Left colon (tissue), 2 donors: ENCODE results near the gene TMEM117. TPM values are rescaled to one million over a fixed set of nuclear protein-coding genes. Genes with fewer than 3 reads are reported as not detected.
A peak's percentile ranks its signal among the peaks of the same experiment; 100 is the strongest.

Source experiments
- ATAC-seq: fragments of 200-7000 bp; cut with Tn5 transposase; one replicate; pipeline ENCODE4 v1.9.1; 2020; ENCODE audit warnings: mild to moderate bottlenecking, moderate library complexity
- DNase-seq, 2 donors: peaks; one replicate each; pipeline ENCODE4 v3.0.0-alpha.2; 2020
- intact Hi-C, 2 donors: fragments of 100-400 bp; cut with DNase I in 1 of 2; cut with micrococcal nuclease in 1 of 2; formaldehyde crosslinking; loops; one replicate each; pipeline versions ENCODE4 v1.11.2 to v1.14.0; 2022; cut with DNase I, micrococcal nuclease
- total RNA-seq, 2 donors: library from RNA; stranded (reverse); fragmentation: NEBNext Ultra II Directional; extraction: Animal tissue kit (Norgen Biotek cat#: 25700); gene quantifications; one replicate each; pipeline ENCODE4 v1.2.1, GENCODE V29; 2021
- donor health status: DM: no; HTN: no; CAD: no.
- donor health status: DM: yes; HTN: yes; CAD: no.

Gene TMEM117
- total RNA-seq, 2 donors from 2014 or later, result 10.5 to 11.5 TPM

- intact Hi-C loops, result no loop called here
- ATAC-seq, result no peak
- no peak for DNase-seq
These were observed 82.0 kb downstream of the TMEM117 start for GRCh38 chr12:43917896-43918295.

GRCh38 chr12:43921666-43922337 lies 85.9 kb downstream of the TMEM117 start:
- intact Hi-C loops, result no loop called here
- no peak for DNase-seq
- ATAC-seq, result no peak

GRCh38 chr12:43930032-43930431 lies 94.2 kb downstream of the TMEM117 start:
- ATAC-seq (no peak), DNase-seq (no peak)
- intact Hi-C loops, result no loop called here

- intact Hi-C loops, result no loop called here
- no peak for ATAC-seq
- no peak for DNase-seq
These were observed 95.3 kb downstream of the TMEM117 start for GRCh38 chr12:43931187-43931586.

- ATAC-seq, result no peak
- DNase-seq, result no peak
- intact Hi-C loops, result no loop called here
These were observed 99.7 kb downstream of the TMEM117 start for GRCh38 chr12:43935581-43935980.

GRCh38 chr12:43937947-43938346 lies 102.1 kb downstream of the TMEM117 start:
- no peak for DNase-seq
- intact Hi-C loops, result no loop called here
- ATAC-seq, result no peak

GRCh38 chr12:43942379-43942778 lies 106.5 kb downstream of the TMEM117 start:
- DNase-seq (no peak), ATAC-seq (no peak)
- intact Hi-C loops, result no loop called here

- ATAC-seq, result no peak
- intact Hi-C loops, result no loop called here
- no peak for DNase-seq
These were observed 110.1 kb downstream of the TMEM117 start for GRCh38 chr12:43945983-43946382.

- intact Hi-C loops, result no loop called here
- DNase-seq (no peak), ATAC-seq (no peak)
These were observed 115.4 kb downstream of the TMEM117 start for GRCh38 chr12:43951286-43951685.

- ATAC-seq (peak; percentile 44), DNase-seq (no peak)
- intact Hi-C loops, result no loop called here
These were observed 122.0 kb downstream of the TMEM117 start for GRCh38 chr12:43957732-43958372.

GRCh38 chr12:43964033-43964432 lies 128.2 kb downstream of the TMEM117 start:
- intact Hi-C loops, result no loop called here
- ATAC-seq (no peak), DNase-seq (no peak)

GRCh38 chr12:43964961-43965360 lies 129.1 kb downstream of the TMEM117 start:
- ATAC-seq (no peak), DNase-seq (no peak)
- intact Hi-C loops, result no loop called here

GRCh38 chr12:43965899-43966298 lies 130.0 kb downstream of the TMEM117 start:
- intact Hi-C loops, result no loop called here
- DNase-seq (no peak), ATAC-seq (no peak)

- no peak for ATAC-seq
- intact Hi-C loops, result no loop called here
- DNase-seq, result no peak
These were observed 132.9 kb downstream of the TMEM117 start for GRCh38 chr12:43968736-43969135.

GRCh38 chr12:43969882-43970281 lies 134.0 kb downstream of the TMEM117 start:
- intact Hi-C loops, result no loop called here
- no peak for DNase-seq
- no peak for ATAC-seq

GRCh38 chr12:43973385-43973784 lies 137.5 kb downstream of the TMEM117 start:
- intact Hi-C loops, result no loop called here
- DNase-seq, result no peak
- no peak for ATAC-seq

- intact Hi-C loops, result no loop called here
- ATAC-seq, result no peak
- DNase-seq, result no peak
These were observed 138.1 kb downstream of the TMEM117 start for GRCh38 chr12:43973993-43974392.

GRCh38 chr12:43976027-43976426 lies 140.1 kb downstream of the TMEM117 start:
- DNase-seq, result no peak
- ATAC-seq, result no peak
- intact Hi-C loops, result no loop called here

- intact Hi-C loops, result no loop called here
- no peak for DNase-seq
- ATAC-seq, result no peak
These were observed 142.7 kb downstream of the TMEM117 start for GRCh38 chr12:43978556-43978955.

GRCh38 chr12:43979450-43979849 lies 143.6 kb downstream of the TMEM117 start:
- intact Hi-C loops, result no loop called here
- DNase-seq, result no peak
- no peak for ATAC-seq

- peak; percentile 50 for ATAC-seq
- no peak for DNase-seq
- intact Hi-C loops, result no loop called here
These were observed 144.8 kb downstream of the TMEM117 start for GRCh38 chr12:43980627-43981191.
